Measurements from ENCODE around the gene NRIP2.

Gene NRIP2

DNA sequence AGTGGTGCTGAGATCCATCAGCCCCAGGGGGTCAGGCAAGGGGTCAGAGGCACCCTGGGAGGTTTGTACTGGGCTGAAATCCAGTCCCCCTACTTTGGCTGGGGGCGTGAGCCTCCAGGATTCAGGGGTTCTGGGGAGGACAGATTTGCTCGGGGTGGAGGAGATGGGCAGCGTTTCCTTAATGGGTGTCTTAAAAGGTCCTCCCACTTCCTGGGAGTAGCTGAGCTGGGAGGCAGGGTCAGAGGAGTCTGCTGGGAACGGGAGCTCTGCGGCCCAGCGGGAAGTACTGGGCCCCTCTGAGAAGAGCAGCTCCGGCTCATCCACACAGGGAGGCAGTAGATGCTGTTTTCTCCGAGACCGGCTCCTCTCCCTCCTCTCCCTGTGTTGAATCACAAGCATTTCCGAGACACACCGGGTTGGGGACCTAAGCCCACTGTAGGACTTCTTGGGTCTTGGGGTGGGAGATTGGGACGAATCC is 24.1 kb upstream of the NRIP2 start:
- POLR2A ChIA-PET: no interaction called here

GRCh38 chr12:2858334-2858733 is 23.5 kb upstream of the NRIP2 start:
- no peak for DNase-seq (ENCODE audit: extremely low spot score)
- CTCF ChIA-PET: interaction anchor here (1.3 kb wide), 1 partner anchor 12 kb away, joined by 3 read pairs; no protein-coding TSS in a partner anchor
- TF ChIP-seq LEF1 (IDR thresholded peaks at IDR 0.05; ENCODE audit: borderline replicate concordance) (no peak), FOXM1 (IDR thresholded peaks at IDR 0.05; ENCODE audit: borderline replicate concordance) (no peak)
- POLR2A ChIA-PET: interaction anchor here (1.5 kb wide), 1 partner anchor 12 kb away, joined by 4 read pairs; no protein-coding TSS in a partner anchor

More for the DNA sequence above, 24.1 kb upstream of the NRIP2 start:
- no peak for DNase-seq (ENCODE audit: extremely low spot score)
- CTCF ChIA-PET: interaction anchor here (1.3 kb wide), 1 partner anchor 13 kb away, joined by 3 read pairs; no protein-coding TSS in a partner anchor
- TF ChIP-seq CTBP1 (IDR thresholded peaks at IDR 0.05; ENCODE audit: borderline replicate concordance) (no peak), ZNF384 (IDR thresholded peaks at IDR 0.05) (no peak), FOXA1 (IDR thresholded peaks at IDR 0.05) (no peak), SUZ12 (IDR thresholded peaks at IDR 0.05) (no peak), FOXK2 (IDR thresholded peaks at IDR 0.05) (no peak), LEF1 (IDR thresholded peaks at IDR 0.05; ENCODE audit: borderline replicate concordance) (no peak), SP1 (IDR thresholded peaks at IDR 0.05) (no peak), ELF4 (IDR thresholded peaks at IDR 0.05) (no peak), FOXM1 (IDR thresholded peaks at IDR 0.05; ENCODE audit: borderline replicate concordance) (no peak), L3MBTL2 (conservative IDR thresholded peaks at IDR 0.05) (no peak), ARNT (IDR thresholded peaks at IDR 0.05) (no peak), TARDBP (IDR thresholded peaks at IDR 0.05) (no peak), BHLHE40 (IDR thresholded peaks at IDR 0.05; ENCODE audit: borderline replicate concordance) (no peak), NFRKB (IDR thresholded peaks at IDR 0.05) (no peak), HDGF (IDR thresholded peaks at IDR 0.05; ENCODE audit: borderline replicate concordance) (no peak)
- TF ChIP-seq, protein P1, sequence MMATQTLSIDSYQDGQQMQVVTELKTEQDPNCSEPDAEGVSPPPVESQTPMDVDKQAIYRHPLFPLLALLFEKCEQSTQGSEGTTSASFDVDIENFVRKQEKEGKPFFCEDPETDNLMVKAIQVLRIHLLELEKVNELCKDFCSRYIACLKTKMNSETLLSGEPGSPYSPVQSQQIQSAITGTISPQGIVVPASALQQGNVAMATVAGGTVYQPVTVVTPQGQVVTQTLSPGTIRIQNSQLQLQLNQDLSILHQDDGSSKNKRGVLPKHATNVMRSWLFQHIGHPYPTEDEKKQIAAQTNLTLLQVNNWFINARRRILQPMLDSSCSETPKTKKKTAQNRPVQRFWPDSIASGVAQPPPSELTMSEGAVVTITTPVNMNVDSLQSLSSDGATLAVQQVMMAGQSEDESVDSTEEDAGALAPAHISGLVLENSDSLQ (IDR thresholded peaks at IDR 0.05): no peak

GRCh38 chr12:2857576-2857975 is 22.7 kb upstream of the NRIP2 start:
- no peak for TF ChIP-seq SUZ12 (IDR thresholded peaks at IDR 0.05)
- TF ChIP-seq ZNF384 (IDR thresholded peaks at IDR 0.05): no peak
- TF ChIP-seq HDGF (IDR thresholded peaks at IDR 0.05; ENCODE audit: borderline replicate concordance): no peak
- no peak for TF ChIP-seq NFRKB (IDR thresholded peaks at IDR 0.05)
- TF ChIP-seq CTBP1 (IDR thresholded peaks at IDR 0.05; ENCODE audit: borderline replicate concordance): no peak
- TF ChIP-seq FOXA1 (IDR thresholded peaks at IDR 0.05): no peak
- TF ChIP-seq SP1 (IDR thresholded peaks at IDR 0.05): no peak
- TF ChIP-seq, protein P1 (IDR thresholded peaks at IDR 0.05): no peak
- TF ChIP-seq ARNT (IDR thresholded peaks at IDR 0.05): no peak
- no peak for TF ChIP-seq L3MBTL2 (conservative IDR thresholded peaks at IDR 0.05)
- TF ChIP-seq FOXK2 (IDR thresholded peaks at IDR 0.05): no peak
- no peak for TF ChIP-seq ELF4 (IDR thresholded peaks at IDR 0.05)
- no peak for TF ChIP-seq LEF1 (IDR thresholded peaks at IDR 0.05; ENCODE audit: borderline replicate concordance)
- ChIA-PET POLR2A (interaction anchor here (1.5 kb wide), 1 partner anchor 11 kb away, joined by 4 read pairs; no protein-coding TSS in a partner anchor), CTCF (interaction anchor here (1.2 to 1.4 kb wide), 3 partner anchors 11 to 177 kb away, joined by 3 to 5 read pairs (median 3); no protein-coding TSS in a partner anchor)
- DNase-seq (ENCODE audit: extremely low spot score): no peak

DNA sequence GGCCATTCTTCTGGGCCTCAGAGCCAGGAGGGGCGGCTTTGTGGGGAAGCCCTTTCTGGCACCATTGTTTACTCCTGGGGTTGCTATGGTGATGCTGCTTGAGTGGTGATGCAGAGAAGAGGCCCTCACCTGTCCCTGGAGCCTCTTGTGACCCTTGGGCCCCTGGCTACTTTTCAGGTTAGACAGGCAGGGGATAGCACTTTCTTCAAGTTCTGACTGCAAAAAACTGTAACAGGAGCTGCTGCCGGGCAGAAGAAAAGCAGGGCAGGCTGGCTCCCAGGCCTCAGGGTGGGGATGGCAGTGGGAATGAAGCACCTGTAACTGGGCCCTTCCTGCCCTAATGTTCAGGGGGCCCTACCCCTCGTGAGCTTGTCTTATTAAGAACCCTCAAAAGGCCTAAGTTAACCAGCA is 22.2 kb upstream of the NRIP2 start, which contains the start of gene TEX52:
Gene TEX52, minus strand, starts transcription at position 19 of the 411 bp plus-strand sequence. Its CDS starts 13 bp downstream, at position 6.
- TF ChIP-seq ZNF384 (IDR thresholded peaks at IDR 0.05) (no peak), SUZ12 (IDR thresholded peaks at IDR 0.05) (no peak), LEF1 (IDR thresholded peaks at IDR 0.05; ENCODE audit: borderline replicate concordance) (no peak), FOXM1 (IDR thresholded peaks at IDR 0.05; ENCODE audit: borderline replicate concordance) (no peak), L3MBTL2 (conservative IDR thresholded peaks at IDR 0.05) (no peak), BHLHE40 (IDR thresholded peaks at IDR 0.05; ENCODE audit: borderline replicate concordance) (no peak), CTBP1 (IDR thresholded peaks at IDR 0.05; ENCODE audit: borderline replicate concordance) (no peak), TARDBP (IDR thresholded peaks at IDR 0.05) (no peak), FOXK2 (IDR thresholded peaks at IDR 0.05) (no peak), ARNT (IDR thresholded peaks at IDR 0.05) (no peak), HDGF (IDR thresholded peaks at IDR 0.05; ENCODE audit: borderline replicate concordance) (no peak), SP1 (IDR thresholded peaks at IDR 0.05) (no peak), FOXA1 (IDR thresholded peaks at IDR 0.05) (no peak), ELF4 (IDR thresholded peaks at IDR 0.05) (no peak), NFRKB (IDR thresholded peaks at IDR 0.05) (no peak)
- TF ChIP-seq, protein P1 (IDR thresholded peaks at IDR 0.05): no peak
- ChIA-PET POLR2A (interaction anchor here (1.5 kb wide), 1 partner anchor 11 kb away, joined by 4 read pairs; no protein-coding TSS in a partner anchor), CTCF (interaction anchor here (1.0 to 1.4 kb wide), 3 partner anchors 11 to 177 kb away, joined by 3 to 5 read pairs (median 4); no protein-coding TSS in a partner anchor)
- DNase-seq (ENCODE audit: extremely low spot score): no peak

DNA sequence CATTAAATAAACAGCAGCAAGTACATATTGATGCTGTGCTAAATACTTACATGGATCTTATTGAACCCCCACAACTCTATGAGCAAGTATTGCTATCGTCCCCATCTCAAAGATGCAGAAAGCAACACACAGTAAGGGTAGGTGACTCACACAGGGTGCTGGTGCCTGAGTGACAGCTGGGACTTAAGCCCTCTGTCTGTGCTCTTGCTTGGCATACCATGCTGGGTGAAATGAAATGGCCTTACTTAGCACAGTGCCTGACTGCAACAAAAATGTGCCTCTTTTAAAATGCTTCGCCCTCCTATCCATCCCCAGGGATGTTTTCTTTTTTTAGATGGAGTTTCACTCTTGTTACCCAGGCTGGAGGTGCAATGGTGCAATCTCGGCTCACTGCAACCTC is 21.2 kb upstream of the NRIP2 start:
- TF ChIP-seq FOXM1 (IDR thresholded peaks at IDR 0.05; ENCODE audit: borderline replicate concordance): no peak
- TF ChIP-seq SUZ12 (IDR thresholded peaks at IDR 0.05): no peak
- no peak for TF ChIP-seq BHLHE40 (IDR thresholded peaks at IDR 0.05; ENCODE audit: borderline replicate concordance)
- TF ChIP-seq, protein P1 (IDR thresholded peaks at IDR 0.05): peak; percentile 66
- no peak for DNase-seq (ENCODE audit: extremely low spot score)
- CTCF ChIA-PET: interaction anchor here (1.0 kb wide), 1 partner anchor 88 kb away, joined by 4 read pairs; no protein-coding TSS in a partner anchor
- POLR2A ChIA-PET: no interaction called here
